Caco-2 (cell line): ENCODE results near the gene PLEKHG5. TPM values are rescaled to one million over a fixed set of nuclear protein-coding genes. Genes with fewer than 3 reads are reported as not detected.

Experiments used
- BruUV-seq: library from RNA; stranded (reverse); fragments of 400-500 nt; replicated peaks from 2 replicates; lab custom pipeline; 2021; lab: Mats Ljungman, UMichigan
- CTCF ChIA-PET: fragments of 300-600 bp; sonication (Branson Sonifier 250); formaldehyde crosslinking; loops from one replicate; lab custom pipeline; 2022; ENCODE audit warnings: antibody characterized with exemption; lab: Charles Lee
- POLR2A ChIA-PET: fragments of 300-600 bp; sonication (Branson Sonifier 250); formaldehyde crosslinking; loops from one replicate; lab custom pipeline; 2022; ENCODE audit warnings: antibody characterized with exemption; lab: Charles Lee
- DNase-seq, 2 experiments: peaks; one replicate each; pipeline versions ENCODE4 v3.0.0 to v3.0.0-alpha.2; 2020 to 2022
- H3K27me3 ChIP-seq: replicated peaks from 2 replicates; pipeline ENCODE4 v1.6.0; 2011; ENCODE audit warnings: low read length; ENCODE audit not compliant: control insufficient read depth, insufficient read depth
- H3K36me3 ChIP-seq: 2 replicates; pipeline ENCODE4 v1.5.1; 2011; ENCODE audit warnings: low read length; ENCODE audit not compliant: control insufficient read depth, insufficient read depth
- H3K4me1 ChIP-seq: fragments of 250-450 bp; sonication (Bioruptor Pico); 2 replicates; pipeline ENCODE4 v1.5.1; 2020; ENCODE audit warnings: mild to moderate bottlenecking
- H3K4me3 ChIP-seq: 2 replicates; pipeline ENCODE4 v1.5.1; 2011; ENCODE audit warnings: low read depth, mild to moderate bottlenecking, control low read depth, low read length
- H3K9me3 ChIP-seq: fragments of 250-450 bp; sonication (Bioruptor Pico); 2 replicates; pipeline ENCODE4 v1.5.1; 2020; ENCODE audit warnings: mild to moderate bottlenecking, moderate library complexity
- H3K27ac Mint-ChIP-seq: one replicate; pipeline ENCODE4 v1.8.0; 2022; ENCODE audit warnings: mixed read lengths; ENCODE audit not compliant: unreplicated experiment
- H3K27me3 Mint-ChIP-seq: one replicate; pipeline ENCODE4 v1.8.0; 2022; ENCODE audit warnings: mixed read lengths; ENCODE audit not compliant: insufficient read depth, unreplicated experiment
- H3K36me3 Mint-ChIP-seq: one replicate; pipeline ENCODE4 v1.8.0; 2022; ENCODE audit warnings: mild to moderate bottlenecking, mixed read lengths; ENCODE audit not compliant: insufficient read depth, unreplicated experiment
- H3K4me1 Mint-ChIP-seq: one replicate; pipeline ENCODE4 v1.8.0; 2022; ENCODE audit warnings: low read depth, mixed read lengths; ENCODE audit not compliant: unreplicated experiment
- H3K4me3 Mint-ChIP-seq: one replicate; pipeline ENCODE4 v1.8.0; 2022; ENCODE audit warnings: mild to moderate bottlenecking, moderate library complexity, mixed read lengths; ENCODE audit not compliant: unreplicated experiment
- H3K9me3 Mint-ChIP-seq: one replicate; pipeline ENCODE4 v1.8.0; 2022; ENCODE audit warnings: mixed read lengths; ENCODE audit not compliant: unreplicated experiment
- intact Hi-C: fragments of 100-400 bp; cut with micrococcal nuclease; formaldehyde crosslinking; loops from one replicate; pipeline ENCODE4 v1.10.0; 2022; ENCODE audit not compliant: unreplicated experiment
- total RNA-seq: library from RNA; stranded (reverse); gene quantifications from 2 replicates; pipeline ENCODE4 v1.2.3, GENCODE V29; 2022
- TF ChIP-seq, protein P1 (sequence below), 2 experiments: fragments of 200-600 bp in 1 of 2; IDR thresholded peaks; 1 replicate in 1 of 2; 2 replicates in 1 of 2; pipeline versions ENCODE4 v1.5.1 to v1.8.0; 2011 to 2022; ENCODE audit warnings: antibody characterized with exemption in 1 of 2, control low read depth in 1 of 2, inconsistent platforms in 1 of 2, low read depth in 1 of 2, low read length in 1 of 2, mild to moderate bottlenecking in 1 of 2, moderate library complexity in 1 of 2; ENCODE audit not compliant: insufficient read depth in 1 of 2, severe bottlenecking in 1 of 2, unreplicated experiment in 1 of 2

Gene PLEKHG5
- total RNA-seq, 1 experiment from 2014 or later, result 12.2 TPM

DNA sequence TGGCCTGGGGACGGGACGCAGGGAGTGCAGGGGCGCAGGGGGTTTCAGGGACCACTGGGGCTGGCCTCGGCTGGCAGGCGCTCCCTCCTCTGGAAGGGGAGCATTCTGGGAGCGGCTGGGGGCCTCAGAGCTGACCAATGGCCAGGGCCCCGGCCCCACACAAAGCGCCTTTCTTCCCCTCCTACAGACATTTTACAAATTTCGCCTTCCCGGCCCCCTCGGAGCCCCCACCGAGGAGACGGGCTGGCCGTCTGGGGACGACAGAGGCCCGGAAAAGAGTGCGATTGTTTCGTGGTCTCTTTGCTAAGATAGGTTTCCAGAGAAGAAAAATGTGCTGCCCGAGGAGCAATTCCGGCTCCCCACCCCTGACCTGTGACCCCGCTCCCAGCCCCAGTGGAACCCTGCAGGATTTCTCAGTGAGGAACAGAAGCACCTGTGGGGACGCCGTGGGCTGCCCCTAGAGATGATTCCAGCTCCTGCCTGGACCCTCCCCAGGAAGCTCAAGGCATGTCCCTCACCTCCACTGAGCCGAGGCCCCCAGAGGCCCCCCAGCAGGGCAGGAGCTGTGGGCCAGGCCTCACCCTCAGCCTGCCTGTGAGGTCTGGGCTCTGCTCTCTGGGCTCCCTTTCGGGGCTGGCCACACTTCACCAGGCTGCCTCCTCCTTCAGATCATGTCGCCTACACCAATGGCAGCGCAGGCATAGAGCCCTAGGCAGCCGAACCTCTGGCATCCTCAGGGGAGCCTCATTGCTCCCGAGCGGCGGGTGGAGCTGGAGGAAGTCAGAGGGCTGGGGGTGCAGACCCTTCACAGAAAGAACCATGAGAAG lies 15.0 kb upstream of the PLEKHG5 start:
- Mint-ChIP-seq H3K36me3 (no peaks in the 10 kb centered on the region), H3K27me3 (no peaks in the 10 kb centered on the region), H3K4me3 (no peak overlapping the region), H3K4me1 (no peaks in the 10 kb centered on the region), H3K27ac (no peak overlapping the region), H3K9me3 (no peaks in the 10 kb centered on the region)
- ChIA-PET POLR2A (no interaction called here), CTCF (no interaction called here)
- DNase-seq, result no peak
- no peaks in the 10 kb centered on the region for H3K9me3 ChIP-seq
- no peak overlapping the region for H3K4me3 ChIP-seq
- H3K27me3 ChIP-seq, result no peaks in the 10 kb centered on the region
- TF ChIP-seq, protein P1, sequence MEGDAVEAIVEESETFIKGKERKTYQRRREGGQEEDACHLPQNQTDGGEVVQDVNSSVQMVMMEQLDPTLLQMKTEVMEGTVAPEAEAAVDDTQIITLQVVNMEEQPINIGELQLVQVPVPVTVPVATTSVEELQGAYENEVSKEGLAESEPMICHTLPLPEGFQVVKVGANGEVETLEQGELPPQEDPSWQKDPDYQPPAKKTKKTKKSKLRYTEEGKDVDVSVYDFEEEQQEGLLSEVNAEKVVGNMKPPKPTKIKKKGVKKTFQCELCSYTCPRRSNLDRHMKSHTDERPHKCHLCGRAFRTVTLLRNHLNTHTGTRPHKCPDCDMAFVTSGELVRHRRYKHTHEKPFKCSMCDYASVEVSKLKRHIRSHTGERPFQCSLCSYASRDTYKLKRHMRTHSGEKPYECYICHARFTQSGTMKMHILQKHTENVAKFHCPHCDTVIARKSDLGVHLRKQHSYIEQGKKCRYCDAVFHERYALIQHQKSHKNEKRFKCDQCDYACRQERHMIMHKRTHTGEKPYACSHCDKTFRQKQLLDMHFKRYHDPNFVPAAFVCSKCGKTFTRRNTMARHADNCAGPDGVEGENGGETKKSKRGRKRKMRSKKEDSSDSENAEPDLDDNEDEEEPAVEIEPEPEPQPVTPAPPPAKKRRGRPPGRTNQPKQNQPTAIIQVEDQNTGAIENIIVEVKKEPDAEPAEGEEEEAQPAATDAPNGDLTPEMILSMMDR (IDR thresholded peaks at IDR 0.05; ENCODE audit: insufficient read depth in 1 of 2, low read depth in 1 of 2, low read length in 1 of 2, severe bottlenecking in 1 of 2, unreplicated experiment in 1 of 2), result no peak
- H3K36me3 ChIP-seq, result no peaks in the 10 kb centered on the region
- H3K4me1 ChIP-seq, result no peaks in the 10 kb centered on the region
- intact Hi-C loops, result no loop called here
- BruUV-seq, result no TSS peak

DNA sequence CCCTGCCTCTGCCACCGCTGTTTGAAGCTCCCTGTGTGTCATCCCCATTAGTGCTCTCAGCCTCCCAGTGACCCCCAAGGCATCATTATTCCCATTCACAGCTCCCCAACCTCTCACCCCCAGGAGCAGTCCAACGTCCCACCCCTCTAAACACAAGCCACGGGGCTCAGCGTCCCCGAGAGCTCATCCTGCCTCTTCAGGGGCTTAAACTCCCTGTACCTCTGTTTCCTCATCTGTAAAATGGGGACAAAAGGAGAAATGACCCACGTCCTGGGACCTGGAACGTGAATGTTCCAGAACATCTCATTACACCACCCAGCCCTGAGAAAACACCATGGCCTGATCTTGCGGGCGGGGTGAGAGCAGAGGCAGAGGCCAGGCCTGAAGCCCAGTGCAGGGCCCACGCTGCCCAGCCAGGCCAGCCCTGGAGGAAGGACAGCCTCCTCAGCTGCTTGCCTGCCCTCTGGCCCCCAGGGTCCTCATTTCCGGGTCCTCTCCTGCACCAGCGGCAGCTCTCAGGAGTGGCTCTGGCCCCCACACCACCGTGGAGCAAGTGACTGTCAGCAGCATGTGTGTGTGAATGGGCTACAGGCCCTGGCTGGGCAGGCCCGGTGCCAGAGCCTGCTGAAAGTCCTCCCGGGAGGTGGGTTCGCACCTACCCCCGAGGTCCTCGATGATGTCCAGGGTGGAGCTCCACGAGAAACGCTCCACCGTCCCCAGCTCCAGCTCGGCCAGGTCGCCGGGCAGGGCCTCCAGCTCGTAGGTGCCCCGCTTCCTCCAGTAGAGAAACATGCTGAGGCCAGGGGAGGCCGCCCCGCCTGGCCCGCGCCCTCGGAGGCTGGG lies 14.1 kb upstream of the PLEKHG5 start:
- Mint-ChIP-seq H3K27me3 (no peaks in the 10 kb centered on the region), H3K27ac (no peak overlapping the region), H3K4me3 (no peak overlapping the region), H3K9me3 (no peaks in the 10 kb centered on the region), H3K4me1 (no peaks in the 10 kb centered on the region), H3K36me3 (no peaks in the 10 kb centered on the region)
- H3K36me3 ChIP-seq, result no peaks in the 10 kb centered on the region
- H3K9me3 ChIP-seq, result no peaks in the 10 kb centered on the region
- POLR2A ChIA-PET, result no interaction called here
- CTCF ChIA-PET, result no interaction called here
- TF ChIP-seq, protein P1 (IDR thresholded peaks at IDR 0.05; ENCODE audit: insufficient read depth in 1 of 2, low read depth in 1 of 2, low read length in 1 of 2, severe bottlenecking in 1 of 2, unreplicated experiment in 1 of 2), result no peak
- DNase-seq, result no peak
- H3K27me3 ChIP-seq, result no peaks in the 10 kb centered on the region
- H3K4me3 ChIP-seq, result no peak overlapping the region
- no peaks in the 10 kb centered on the region for H3K4me1 ChIP-seq
- intact Hi-C loops, result no loop called here
- BruUV-seq, result no TSS peak

DNA sequence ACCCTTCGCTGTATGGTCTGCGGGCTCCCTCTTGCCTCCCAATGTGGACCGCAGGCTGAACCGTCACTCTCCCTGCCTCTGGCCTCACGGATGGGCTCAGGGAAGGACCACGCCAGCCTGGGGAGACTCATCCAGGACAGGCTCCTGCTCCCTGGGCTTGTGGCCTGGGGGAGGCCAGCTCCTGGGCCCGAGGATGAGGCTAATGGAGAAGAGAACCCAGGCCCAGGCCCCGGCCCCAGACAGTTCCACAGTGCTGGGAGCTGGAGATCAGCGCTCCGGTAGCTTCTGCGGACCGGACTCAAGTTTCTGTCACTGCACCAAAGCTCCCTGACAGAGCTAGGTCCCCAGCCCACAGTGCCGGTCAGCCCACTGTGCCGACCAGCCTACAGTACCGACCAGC lies 13.4 kb upstream of the PLEKHG5 start:
- H3K4me1 ChIP-seq, result no peaks in the 10 kb centered on the region
- H3K36me3 Mint-ChIP-seq, result no peaks in the 10 kb centered on the region
- no peaks in the 10 kb centered on the region for H3K27me3 ChIP-seq
- no peaks in the 10 kb centered on the region for H3K36me3 ChIP-seq
- ChIA-PET POLR2A (no interaction called here), CTCF (no interaction called here)
- H3K27ac Mint-ChIP-seq, result no peak overlapping the region
- H3K9me3 Mint-ChIP-seq, result no peaks in the 10 kb centered on the region
- intact Hi-C loops, result no loop called here
- no peak overlapping the region for H3K4me3 ChIP-seq
- no peaks in the 10 kb centered on the region for H3K4me1 Mint-ChIP-seq
- TF ChIP-seq, protein P1 (IDR thresholded peaks at IDR 0.05; ENCODE audit: insufficient read depth in 1 of 2, low read depth in 1 of 2, low read length in 1 of 2, severe bottlenecking in 1 of 2, unreplicated experiment in 1 of 2), result no peak
- BruUV-seq, result no TSS peak
- no peak for DNase-seq
- no peaks in the 10 kb centered on the region for H3K27me3 Mint-ChIP-seq
- H3K9me3 ChIP-seq, result no peaks in the 10 kb centered on the region
- H3K4me3 Mint-ChIP-seq, result no peak overlapping the region
